IMR-90 (cell line): ENCODE data around the gene RAET1E. TPM values are rescaled to one million over a fixed set of nuclear protein-coding genes. Genes with fewer than 3 reads are reported as not detected.
A peak's percentile ranks its signal among the peaks of the same experiment; 100 is the strongest.

ENCODE experiments used
- ATAC-seq: fragments of 200-7000 bp; cut with Tn5 transposase; 2 replicates; pipeline ENCODE4 v1.9.1; 2020; ENCODE audit warnings: low read depth, mild to moderate bottlenecking, moderate library complexity
- BruUV-seq: library from RNA; stranded (reverse); fragments of 400-500 nt; replicated peaks from 2 replicates; lab custom pipeline; 2021; lab: Mats Ljungman, UMichigan
- CTCF ChIA-PET: fragments of 300-600 bp; formaldehyde crosslinking; extraction: SDS; loops from one replicate; lab custom pipeline; 2021; ENCODE audit warnings: antibody characterized with exemption; lab: Yijun Ruan, JAX
- POLR2A ChIA-PET: fragments of 300-600 bp; sonication (Branson Sonifier 250); formaldehyde crosslinking; loops from one replicate; lab custom pipeline; 2022; ENCODE audit warnings: antibody characterized with exemption; ENCODE audit not compliant: unreplicated experiment; lab: Charles Lee
- DNase-seq: peaks from one replicate; pipeline ENCODE4 v3.0.0; 2013
- H2AFZ ChIP-seq: replicated peaks from 2 replicates; pipeline ENCODE3; 2013; ENCODE audit warnings: low read length, mild to moderate bottlenecking; ENCODE audit not compliant: poor library complexity
- H2AK5ac ChIP-seq: 2 replicates; pipeline ENCODE4 v1.6.1; 2013; ENCODE audit warnings: low read depth, low read length, inconsistent platforms
- H2AK9ac ChIP-seq: replicated peaks from 2 replicates; pipeline ENCODE3; 2013; ENCODE audit warnings: mild to moderate bottlenecking, low read depth, low read length, moderate library complexity; ENCODE audit not compliant: poor library complexity
- H2BK120ac ChIP-seq: 2 replicates; pipeline ENCODE4 v1.6.1; 2013; ENCODE audit warnings: low read depth, low read length, inconsistent platforms
- H2BK15ac ChIP-seq: 3 replicates; pipeline ENCODE4 v1.6.1; 2013; ENCODE audit warnings: low read depth, low read length, inconsistent platforms
- H2BK20ac ChIP-seq: 2 replicates; pipeline ENCODE4 v1.6.1; 2013; ENCODE audit warnings: low read depth, mild to moderate bottlenecking, inconsistent platforms, low read length, moderate library complexity
- H2BK5ac ChIP-seq: 2 replicates; pipeline ENCODE4 v1.6.1; 2013; ENCODE audit warnings: mild to moderate bottlenecking, low read depth, low read length, inconsistent platforms; ENCODE audit not compliant: poor library complexity, severe bottlenecking
- H3K14ac ChIP-seq: replicated peaks from 2 replicates; pipeline ENCODE4 v1.6.1; 2013; ENCODE audit warnings: low read depth, low read length, inconsistent platforms
- H3K18ac ChIP-seq: 2 replicates; pipeline ENCODE4 v1.6.1; 2013; ENCODE audit warnings: low read depth, low read length, control low read depth
- H3K23ac ChIP-seq: 2 replicates; pipeline ENCODE4 v1.6.1; 2013; ENCODE audit warnings: low read depth, low read length, inconsistent platforms
- H3K27ac ChIP-seq: 2 replicates; pipeline ENCODE4 v1.5.1; 2013; ENCODE audit warnings: mild to moderate bottlenecking, control low read depth, low read length; ENCODE audit not compliant: insufficient read depth
- H3K27me3 ChIP-seq: 2 replicates; pipeline ENCODE4 v1.6.1; 2013; ENCODE audit warnings: low read length; ENCODE audit not compliant: control insufficient read depth, insufficient read depth
- H3K36me3 ChIP-seq: 2 replicates; pipeline ENCODE4 v1.6.1; 2013; ENCODE audit warnings: low read length, mixed read lengths; ENCODE audit not compliant: control insufficient read depth, insufficient read depth
- H3K4ac ChIP-seq: 2 replicates; pipeline ENCODE4 v1.6.1; 2013; ENCODE audit warnings: low read depth, low read length, inconsistent platforms
- H3K4me1 ChIP-seq: 2 replicates; pipeline ENCODE4 v1.6.1; 2013; ENCODE audit warnings: low read length, mixed read lengths; ENCODE audit not compliant: control insufficient read depth, insufficient read depth
- H3K4me2 ChIP-seq: 2 replicates; pipeline ENCODE4 v1.6.1; 2013; ENCODE audit warnings: low read depth, mild to moderate bottlenecking, control low read depth, low read length, moderate library complexity
- H3K4me3 ChIP-seq: 2 replicates; pipeline ENCODE4 v1.5.1; 2013; ENCODE audit warnings: low read depth, mild to moderate bottlenecking, control low read depth, low read length, moderate library complexity; ENCODE audit not compliant: insufficient read depth
- H3K56ac ChIP-seq: 2 replicates; pipeline ENCODE4 v1.6.1; 2013; ENCODE audit warnings: low read length, inconsistent platforms; ENCODE audit not compliant: insufficient read depth; ENCODE audit errors: extremely low read depth
- H3K79me1 ChIP-seq, 2 experiments: 2 replicates each; pipeline ENCODE4 v1.6.1; 2013; ENCODE audit warnings: low read length in 2 of 2, inconsistent platforms in 1 of 2, low read depth in 1 of 2
- H3K9ac ChIP-seq: 2 replicates; pipeline ENCODE4 v1.6.1; 2013; ENCODE audit warnings: low read depth, low read length, control low read depth
- H3K9me1 ChIP-seq: 2 replicates; pipeline ENCODE4 v1.6.1; 2013; ENCODE audit warnings: low read length, inconsistent platforms; ENCODE audit not compliant: insufficient read depth
- H3K9me3 ChIP-seq: 2 replicates; pipeline ENCODE4 v1.6.1; 2013; ENCODE audit warnings: low read length; ENCODE audit not compliant: control insufficient read depth, insufficient read depth
- H4K20me1 ChIP-seq: 2 replicates; pipeline ENCODE4 v1.6.1; 2013; ENCODE audit warnings: low read length, inconsistent platforms; ENCODE audit not compliant: insufficient read depth
- H4K5ac ChIP-seq: 2 replicates; pipeline ENCODE4 v1.6.1; 2013; ENCODE audit warnings: mild to moderate bottlenecking, low read depth, low read length, control low read depth
- H4K8ac ChIP-seq, 2 experiments: 2 replicates each; pipeline ENCODE4 v1.6.1; 2013; ENCODE audit warnings: low read depth in 2 of 2, low read length in 2 of 2, control low read depth in 1 of 2, inconsistent platforms in 1 of 2
- H4K91ac ChIP-seq: 2 replicates; pipeline ENCODE4 v1.6.1; 2013; ENCODE audit warnings: low read depth, low read length, inconsistent platforms; ENCODE audit not compliant: insufficient read depth
- BHLHE40 ChIP-seq: fragments of 150-350 bp; IDR thresholded peaks from 2 replicates; pipeline ENCODE4 v1.6.1; 2016; ENCODE audit warnings: mild to moderate bottlenecking, low read depth, low read length
- CEBPB ChIP-seq: IDR thresholded peaks from 2 replicates; pipeline ENCODE4 v1.6.1; 2012; ENCODE audit warnings: low read depth, low read length, improper control_type of control experiment
- CHD1 ChIP-seq: IDR thresholded peaks from 2 replicates; pipeline ENCODE4 v1.6.1; 2012; ENCODE audit warnings: low read depth, low read length, improper control_type of control experiment
- ELK1 ChIP-seq: fragments of 150-350 bp; IDR thresholded peaks from 2 replicates; pipeline ENCODE4 v1.6.1; 2016; ENCODE audit warnings: low read depth, mild to moderate bottlenecking, low read length, moderate library complexity, borderline replicate concordance
- FOS ChIP-seq: fragments of 150-350 bp; IDR thresholded peaks from 2 replicates; pipeline ENCODE4 v1.6.1; 2016; ENCODE audit warnings: low read depth, low read length
- MAFK ChIP-seq: IDR thresholded peaks from 2 replicates; pipeline ENCODE4 v1.6.1; 2012; ENCODE audit warnings: low read depth, low read length, improper control_type of control experiment
- MAZ ChIP-seq: IDR thresholded peaks from 2 replicates; pipeline ENCODE4 v1.6.1; 2012; ENCODE audit warnings: low read depth, mild to moderate bottlenecking, low read length, improper control_type of control experiment, moderate library complexity, borderline replicate concordance
- MXI1 ChIP-seq: IDR thresholded peaks from 2 replicates; pipeline ENCODE4 v1.6.1; 2012; ENCODE audit warnings: low read depth, mild to moderate bottlenecking, low read length, moderate library complexity, borderline replicate concordance
- NFE2L2 ChIP-seq: fragments of 150-350 bp; IDR thresholded peaks from 2 replicates; pipeline ENCODE4 v1.6.1; 2016; ENCODE audit warnings: low read depth, mild to moderate bottlenecking, low read length
- POLR2A ChIP-seq: IDR thresholded peaks from 2 replicates; pipeline ENCODE4 v1.6.1; 2012; ENCODE audit warnings: mild to moderate bottlenecking, low read depth, low read length
- RAD21 ChIP-seq: IDR thresholded peaks from 2 replicates; pipeline ENCODE4 v1.6.1; 2012; ENCODE audit warnings: low read length, improper control_type of control experiment
- RCOR1 ChIP-seq: IDR thresholded peaks from 2 replicates; pipeline ENCODE4 v1.6.1; 2012; ENCODE audit warnings: mild to moderate bottlenecking, low read length, improper control_type of control experiment; ENCODE audit not compliant: insufficient replicate concordance
- RFX5 ChIP-seq: IDR thresholded peaks from 2 replicates; pipeline ENCODE4 v1.8.0; 2012; ENCODE audit warnings: low read depth, mild to moderate bottlenecking, low read length, moderate library complexity
- SMC3 ChIP-seq: fragments of 150-350 bp; IDR thresholded peaks from 2 replicates; pipeline ENCODE4 v1.6.1; 2016; ENCODE audit warnings: low read depth, mild to moderate bottlenecking, antibody characterized with exemption, low read length, moderate library complexity
- USF2 ChIP-seq: fragments of 150-350 bp; IDR thresholded peaks from 2 replicates; pipeline ENCODE4 v1.6.1; 2017; ENCODE audit warnings: mild to moderate bottlenecking, antibody characterized with exemption, low read length, low read depth
- WGBS, 2 experiments: methylation state at CpG; one replicate each; pipeline versions ENCODE4 v1.1.5 to v1.1.7; 2013; ENCODE audit warnings: missing lambda C conversion rate in 2 of 2; ENCODE audit not compliant: insufficient read length in 1 of 2; ENCODE audit errors: extremely low coverage in 2 of 2; 5-methylcytosine and 5-hydroxymethylcytosine counted together
- dilution Hi-C: fragments of 300-500 bp; cut with HindIII; formaldehyde crosslinking; loops from one replicate; pipeline ENCODE4 v1.14.3; 2018; ENCODE audit warnings: low sequenced_read_pairs; ENCODE audit not compliant: unreplicated experiment
- in situ Hi-C: fragments of 300-500 bp; cut with MboI; formaldehyde crosslinking; loops from 3 replicates; pipeline ENCODE4 v1.14.3; 2019; ENCODE audit warnings: low sequenced_read_pairs, inconsistent platforms, mixed read lengths
- intact Hi-C: fragments of 100-400 bp; cut with micrococcal nuclease; formaldehyde crosslinking; loops from 2 replicates; pipeline ENCODE4 v1.10.0; 2022
- polyA plus RNA-seq, 3 experiments: library from polyadenylated mRNA; depleted of rRNA; stranded (reverse); fragments of >200 nt; gene quantifications; 2 replicates each; pipeline ENCODE4 v1.2.3, GENCODE V29; 2012; ENCODE audit warnings: low replicate concordance in 1 of 3
- total RNA-seq: library from RNA; depleted of rRNA; stranded (reverse); fragments of >200 nt; gene quantifications from 2 replicates; pipeline ENCODE4 v1.2.3, GENCODE V29; 2012

The RAET1E gene
- total and polyA plus RNA-seq, 2 of the 4 experiments (the other 2 are of a cell fraction) = not detected

- Histone ChIP-seq H3K18ac (peak overlapping the region; percentile 72), H2BK120ac (peak overlapping the region; percentile 86), H4K91ac (peak overlapping the region; percentile 88), H3K27me3 (no peaks in the 10 kb centered on the region), H4K20me1 (peaks cover 16% of the 10 kb centered on the region), H2AK9ac (peak overlapping the region; percentile 85), H3K27ac (peak overlapping the region; percentile 78), H3K4ac (peak overlapping the region; percentile 88), H3K79me1 (peaks cover 12 to 43% of the 10 kb centered on the region in 2 experiments), H4K5ac (peak overlapping the region; percentile 41), H3K9me1 (peaks cover 16% of the 10 kb centered on the region), H3K4me2 (peak overlapping the region; percentile 90), H3K14ac (peak overlapping the region; percentile 91), H3K36me3 (peaks cover 3% of the 10 kb centered on the region; the same call in 1 of the 2 replicates), H3K9me3 (no peaks in the 10 kb centered on the region), H2BK5ac (peak overlapping the region; percentile 87), H3K56ac (peak overlapping the region; percentile 29; the same call in 1 of the 2 replicates), H2AK5ac (peak overlapping the region; percentile 92), H3K23ac (peak overlapping the region; percentile 98), H4K8ac (peak overlapping the region; percentile 23 to 71; a peak in 3 of 4 replicates), H3K4me1 (peaks cover 30% of the 10 kb centered on the region), H2BK15ac (peak overlapping the region; percentile 95), H3K9ac (peak overlapping the region; percentile 52), H3K4me3 (peak overlapping the region; percentile 3; the same call in 1 of the 2 replicates), H2BK20ac (peak overlapping the region; percentile 86), H2AFZ (peak overlapping the region; percentile 52)
- in situ Hi-C loops = no loop called here
- ChIA-PET POLR2A (no interaction called here), CTCF (interaction anchor here (0.6 to 1.4 kb wide), 6 partner anchors 13 to 29 kb away, joined by 3 to 7 read pairs (median 4); no protein-coding TSS in a partner anchor)
- no peak for DNase-seq
- no TSS peak for BruUV-seq
- 100% methylated on average over 4 of the region's 14 CpGs; no CpG with 5 or more reads in 1 of the 2 experiments for WGBS, 2 experiments
- dilution Hi-C loops = no loop called here
- ATAC-seq = no peak
- intact Hi-C loops = loop anchor here (1.0 kb wide), 1 partner anchor 27 kb away; no protein-coding TSS in a partner anchor
- TF ChIP-seq BHLHE40 = no peak
- no peak for TF ChIP-seq POLR2A
- peak; percentile 53 for TF ChIP-seq RAD21
- TF ChIP-seq NFE2L2 = no peak
- no peak for TF ChIP-seq MAFK
- no peak for TF ChIP-seq FOS
- TF ChIP-seq USF2 = no peak
- peak; percentile 38; the same call in 1 of the 2 replicates for TF ChIP-seq SMC3
- TF ChIP-seq RCOR1 = no peak
- TF ChIP-seq CEBPB = peak; percentile 96
- TF ChIP-seq CHD1 = no peak
- TF ChIP-seq MXI1 = no peak
- TF ChIP-seq RFX5 = no peak
- no peak for TF ChIP-seq MAZ
- no peak for TF ChIP-seq ELK1
Observed at GRCh38 chr6:149860834-149861602, 36.9 kb downstream of the RAET1E start.
